ENCODE measurements around the gene MGMT.

The MGMT gene

DNA sequence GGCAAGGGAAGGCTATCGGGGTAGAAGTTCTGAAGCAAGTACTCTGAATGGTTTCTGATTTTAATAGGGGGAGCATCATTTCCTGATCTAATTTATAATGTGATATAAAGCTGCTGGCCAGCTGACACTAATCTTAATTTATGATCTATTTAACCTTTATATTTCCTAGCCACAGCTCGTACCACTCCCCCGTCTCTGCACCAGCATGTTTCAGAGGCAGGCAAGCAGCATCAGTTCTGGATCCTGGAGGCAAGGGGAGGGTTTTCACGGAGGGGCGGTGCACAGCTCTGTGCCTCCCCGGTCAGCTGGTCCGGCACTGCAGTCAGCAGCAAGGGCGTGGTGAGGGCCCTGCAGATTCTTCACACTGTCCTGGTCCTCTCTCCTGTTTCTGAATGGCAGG lies 30.0 kb downstream of the MGMT start:
- no peak for DNase-seq

DNA sequence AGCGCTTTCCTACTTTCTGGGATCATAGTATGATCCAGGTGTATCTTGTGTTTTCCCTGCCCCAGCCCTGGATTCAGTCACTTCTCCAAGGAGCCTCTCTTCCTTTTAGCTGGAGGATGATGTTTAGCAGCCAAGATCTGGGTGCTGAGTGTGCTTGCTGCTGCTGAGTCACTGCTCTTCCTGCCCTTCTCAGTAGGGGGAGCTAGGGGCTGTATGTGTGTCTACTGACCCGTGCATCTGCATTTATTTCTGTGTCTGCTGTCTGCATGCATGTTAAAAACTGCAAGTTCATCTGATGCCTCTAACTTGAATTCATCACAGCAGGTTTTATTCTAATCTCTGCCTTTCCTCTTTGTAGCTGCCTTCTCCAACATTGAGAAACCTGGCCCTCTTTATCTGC lies 31.6 kb downstream of the MGMT start:
- no peak for DNase-seq

DNA sequence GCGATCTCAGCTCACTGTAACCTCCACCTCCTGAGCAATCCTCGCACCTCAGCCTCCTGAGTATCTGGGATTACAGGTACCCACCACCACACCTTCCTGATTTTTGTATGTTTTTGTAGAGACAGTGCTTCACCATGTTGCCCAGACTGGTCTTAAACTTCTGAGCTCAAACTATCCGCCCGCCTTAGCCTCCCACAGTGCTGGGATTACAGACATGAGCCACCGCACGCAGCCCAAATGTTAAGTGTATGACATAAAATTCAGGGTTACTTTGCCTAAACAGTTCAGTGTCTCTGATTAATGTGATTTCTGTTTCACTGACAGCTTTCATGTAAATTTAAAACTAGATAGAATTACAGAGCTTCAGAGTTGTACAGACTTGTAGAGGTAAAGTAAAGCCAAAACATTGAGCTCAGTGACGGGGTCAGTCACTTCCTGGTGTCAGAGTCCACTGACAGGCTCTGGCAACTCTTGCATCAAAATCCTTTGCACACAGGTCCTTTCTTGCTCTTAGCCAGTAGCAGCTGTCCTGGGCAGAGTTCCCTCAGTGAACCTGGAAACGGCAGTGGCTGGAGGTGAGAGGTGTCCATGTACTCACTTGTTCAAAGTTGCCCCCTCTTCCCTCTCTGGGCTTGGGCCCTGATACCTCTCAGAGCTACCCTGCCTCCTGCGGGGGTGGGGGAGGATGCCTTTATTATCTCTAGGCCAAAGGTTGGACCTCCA lies 33.7 kb downstream of the MGMT start:
- no peak for DNase-seq

DNA sequence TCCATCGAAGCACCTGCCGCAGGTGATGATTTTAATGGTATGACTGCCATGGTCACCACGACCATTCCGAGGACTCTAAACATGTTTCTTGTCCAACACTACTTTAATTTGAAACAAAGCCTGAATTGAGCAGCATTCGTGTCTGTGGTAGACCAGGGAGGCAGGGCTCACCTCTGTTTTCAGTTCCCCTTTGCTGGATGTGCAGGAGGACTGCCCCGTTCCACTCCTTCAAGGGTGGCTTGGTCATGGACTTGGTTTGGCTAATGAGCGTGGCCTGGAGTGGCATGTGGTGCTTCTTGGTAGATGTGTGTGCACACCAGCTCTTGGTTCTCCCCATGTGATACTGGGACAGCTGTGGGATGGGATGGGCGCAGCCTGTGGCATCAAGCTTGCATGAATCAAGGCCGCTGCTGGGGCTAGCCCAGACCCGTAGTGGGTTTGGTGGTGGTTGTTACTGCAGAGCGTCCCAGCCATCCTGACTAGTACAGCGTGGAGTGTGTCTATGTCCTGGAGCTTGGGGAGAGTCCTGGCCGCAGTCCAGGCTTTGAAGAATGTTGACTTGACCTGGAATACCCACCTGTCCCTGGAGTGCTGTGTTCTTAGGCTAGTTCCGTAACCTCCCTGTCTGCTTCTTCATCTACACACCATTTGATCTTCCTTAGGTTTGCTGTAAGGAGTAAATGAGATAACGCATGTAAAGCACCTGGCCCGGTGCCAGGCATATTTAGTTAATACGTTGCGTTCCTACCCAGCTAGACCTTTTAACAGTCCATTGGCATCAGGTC lies 34.8 kb downstream of the MGMT start:
- no peak for DNase-seq

DNA sequence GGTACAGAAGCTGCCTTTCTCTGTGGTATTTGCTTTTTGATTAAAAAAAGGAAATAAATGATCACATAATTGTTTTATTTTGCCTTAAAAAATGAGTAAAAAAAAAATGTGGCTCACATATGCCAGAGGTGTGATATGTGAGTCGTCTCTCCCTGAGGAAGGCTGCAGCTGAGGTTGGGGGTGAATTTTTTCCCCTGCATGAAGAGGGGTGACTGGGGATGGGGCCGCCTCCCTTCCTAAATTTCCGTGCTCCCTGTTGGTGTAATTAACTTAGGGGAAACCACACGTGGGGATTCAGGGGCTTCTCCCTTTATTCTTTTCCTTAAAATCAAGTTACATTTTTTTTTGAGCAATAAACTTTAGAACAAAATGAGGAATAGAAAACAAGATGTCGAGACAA lies 35.4 kb downstream of the MGMT start:
- DNase-seq: no peak

DNA sequence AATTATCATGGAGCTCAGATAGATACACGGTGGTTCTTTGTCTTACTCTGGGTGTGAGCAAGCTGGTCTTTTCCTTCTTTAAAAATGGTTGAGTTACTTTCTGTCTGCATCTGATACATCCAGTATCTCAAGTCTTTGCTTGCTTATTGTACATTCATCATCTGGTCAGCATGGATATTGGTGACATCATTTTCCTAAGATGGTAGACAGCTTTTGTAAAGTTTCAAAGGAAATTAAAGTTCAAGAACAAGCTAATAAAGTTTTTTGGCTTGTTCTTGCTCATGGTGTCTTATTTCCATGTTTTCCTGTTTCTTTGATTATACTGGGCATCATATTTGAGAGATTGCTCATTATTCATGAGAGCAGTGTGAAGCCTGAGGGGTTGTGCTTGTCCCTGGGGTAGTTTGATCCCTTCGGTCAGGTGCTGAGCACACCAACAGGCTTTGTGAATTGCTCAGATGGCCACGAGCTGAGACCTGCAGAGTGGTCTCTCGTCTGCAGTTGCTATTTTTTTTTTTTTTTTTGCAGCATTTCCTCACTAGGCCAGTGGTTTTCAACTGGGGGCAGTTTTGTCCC lies 38.5 kb downstream of the MGMT start:
- DNase-seq: no peak

DNA sequence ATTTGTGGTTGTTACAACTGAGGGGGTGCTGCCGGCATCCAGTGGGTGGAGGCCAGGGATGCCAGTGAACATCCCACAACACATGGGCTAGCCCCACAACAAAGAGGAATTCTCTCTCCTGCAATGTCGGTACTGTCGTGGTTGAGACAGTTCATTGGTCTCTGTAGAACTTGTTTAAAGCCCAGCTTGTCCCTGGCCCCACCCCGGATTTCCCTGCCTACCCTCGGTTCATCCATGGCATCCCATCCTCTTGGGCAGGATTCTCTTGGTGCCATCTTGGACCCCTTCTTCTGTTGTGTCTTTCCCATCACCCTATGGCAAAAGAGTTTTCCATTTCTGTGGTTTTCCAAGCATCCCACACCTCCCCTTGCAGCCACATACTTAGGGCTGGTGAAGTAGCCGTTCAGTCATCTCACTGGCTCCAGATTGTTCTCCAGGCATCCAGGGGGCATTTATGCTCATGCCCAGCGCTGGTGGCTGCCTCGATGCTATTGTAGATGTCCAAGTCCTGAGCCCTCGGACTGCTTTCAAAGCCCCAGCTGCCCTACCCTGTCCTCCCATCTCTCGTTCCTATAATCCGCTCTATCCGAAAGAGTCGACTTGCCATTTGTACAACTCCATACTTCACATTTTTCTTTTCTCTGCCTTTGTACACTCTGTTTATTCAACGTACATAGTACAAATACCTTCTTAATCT lies 39.2 kb downstream of the MGMT start:
- no peak for DNase-seq

DNA sequence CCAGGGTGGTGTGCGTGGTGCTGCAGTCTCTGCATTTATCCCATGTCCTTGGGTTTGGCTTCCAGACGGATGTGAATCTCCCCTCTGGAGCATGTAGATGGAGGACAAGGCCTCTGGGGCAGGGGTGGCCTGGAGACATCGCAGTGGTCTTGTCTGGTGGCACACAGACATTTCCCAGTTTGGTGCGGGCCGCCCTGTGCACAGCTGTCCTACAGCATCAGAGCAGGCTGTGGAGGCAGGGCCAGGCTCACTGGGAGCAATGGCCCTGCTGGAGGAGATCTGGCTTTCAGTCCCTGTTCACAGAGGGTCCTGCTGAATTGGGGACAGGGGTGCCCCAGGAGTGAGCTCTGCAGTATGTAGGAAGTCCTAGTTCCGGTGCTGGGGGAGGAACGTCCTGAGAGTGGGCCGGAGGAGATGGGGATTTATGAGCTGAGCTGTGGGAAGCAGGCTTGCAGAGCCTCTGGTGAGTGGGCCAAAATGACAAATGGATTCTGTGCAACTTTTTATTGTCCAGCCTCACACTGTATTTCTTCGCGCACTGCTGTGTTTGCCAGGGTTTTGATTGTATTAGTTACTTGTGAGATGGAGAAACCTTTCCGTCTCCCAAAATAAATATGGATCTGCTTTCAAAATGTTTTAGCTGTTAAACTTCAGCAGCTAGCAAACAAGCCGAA lies 40.3 kb downstream of the MGMT start:
- no peak for DNase-seq

DNA sequence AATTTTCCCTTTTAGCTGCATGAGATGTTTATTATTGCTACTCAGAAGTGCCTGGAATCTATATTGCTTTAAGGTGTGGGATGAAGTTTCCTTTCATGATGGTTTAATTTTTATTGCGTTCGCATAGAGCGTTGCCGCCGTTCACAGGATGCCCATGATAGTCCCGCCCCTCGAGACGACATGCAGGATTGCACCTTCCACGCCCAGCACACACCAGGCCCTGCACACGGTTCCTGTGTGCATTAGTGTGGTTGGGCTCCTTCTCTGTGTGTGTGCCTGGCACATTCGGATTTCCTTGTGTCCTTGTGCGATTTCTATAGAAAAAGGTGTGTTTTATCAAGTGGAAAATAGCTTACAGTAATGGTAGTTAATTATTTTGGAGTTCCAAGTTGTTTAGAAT lies 42.1 kb downstream of the MGMT start:
- DNase-seq: no peak

DNA sequence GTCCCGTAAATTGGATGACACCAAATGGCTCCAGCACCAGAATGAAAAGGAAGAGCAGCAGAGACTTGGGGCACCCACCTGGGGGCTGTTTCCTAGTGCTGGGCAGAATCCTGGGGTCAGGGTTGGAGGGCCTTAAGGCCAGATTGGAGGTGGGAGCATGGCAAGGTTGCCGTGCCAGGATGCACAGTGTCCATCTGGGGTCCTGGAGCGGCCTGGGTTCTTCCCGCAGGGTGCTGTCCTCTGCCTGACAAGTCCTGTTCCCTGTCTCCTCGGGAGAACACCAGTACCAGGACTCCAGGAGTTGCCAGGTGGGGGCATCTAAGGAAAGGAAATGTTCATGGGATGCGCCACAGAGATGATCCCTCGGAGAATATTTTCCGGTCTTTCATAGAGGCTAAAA lies 42.8 kb downstream of the MGMT start:
- DNase-seq: no peak

DNA sequence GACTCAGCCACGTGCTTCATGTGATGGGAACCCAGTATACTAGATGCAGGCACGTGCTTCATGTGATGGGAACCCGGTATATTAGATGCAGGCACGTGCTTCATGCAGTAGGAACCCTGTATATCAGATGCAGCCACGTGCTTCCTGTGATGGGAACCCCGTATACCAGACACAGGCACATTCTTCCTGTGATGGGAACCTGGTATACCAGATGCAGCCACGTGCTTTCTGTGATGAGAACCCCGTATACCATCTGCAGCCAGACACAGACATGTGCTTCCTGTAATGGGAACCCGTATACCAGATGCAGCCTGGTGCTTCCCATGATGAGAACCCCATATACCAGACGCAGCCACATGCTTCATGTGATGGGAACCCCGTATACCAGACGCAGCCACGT lies 44.0 kb downstream of the MGMT start:
- DNase-seq: no peak

DNA sequence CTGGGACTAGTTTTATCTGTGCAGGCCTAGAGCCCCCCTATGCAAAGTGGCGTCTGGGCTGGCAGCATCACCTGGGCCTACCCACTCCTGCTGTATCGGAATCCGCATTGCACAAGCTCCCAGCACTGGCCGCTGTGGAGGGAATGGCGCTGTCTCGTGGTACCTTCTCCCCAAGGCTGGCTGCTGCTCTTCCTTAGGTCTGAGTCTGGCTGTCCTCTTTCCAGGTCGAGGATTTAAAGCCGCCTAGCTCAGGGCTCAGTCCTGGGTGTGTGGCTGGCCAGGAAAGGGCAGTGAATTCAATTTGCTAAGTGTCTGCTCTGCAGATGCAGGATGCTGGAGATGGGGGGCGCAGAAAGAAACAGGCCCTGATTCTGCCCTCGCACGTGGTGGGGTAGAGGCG lies 44.7 kb downstream of the MGMT start:
- DNase-seq: no peak

DNA sequence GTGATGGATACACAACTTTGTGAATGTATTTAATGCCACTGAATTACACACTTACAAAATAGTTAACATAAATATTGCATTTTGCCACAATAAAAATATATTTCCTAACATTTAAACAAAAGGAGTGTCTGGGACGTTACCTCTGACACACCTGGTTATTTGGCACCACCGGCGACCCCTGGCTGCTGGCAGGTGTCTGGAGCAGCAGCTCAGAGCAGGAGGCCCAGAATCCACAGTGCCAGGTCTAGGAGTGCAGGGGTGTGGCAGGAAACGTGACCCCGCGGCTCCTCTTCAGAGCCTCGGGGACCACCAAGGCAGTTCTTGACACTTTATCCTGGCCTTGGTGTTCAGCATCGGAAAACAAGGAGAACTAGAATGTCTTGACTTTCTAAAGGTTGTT lies 46.3 kb downstream of the MGMT start:
- no peak for DNase-seq

DNA sequence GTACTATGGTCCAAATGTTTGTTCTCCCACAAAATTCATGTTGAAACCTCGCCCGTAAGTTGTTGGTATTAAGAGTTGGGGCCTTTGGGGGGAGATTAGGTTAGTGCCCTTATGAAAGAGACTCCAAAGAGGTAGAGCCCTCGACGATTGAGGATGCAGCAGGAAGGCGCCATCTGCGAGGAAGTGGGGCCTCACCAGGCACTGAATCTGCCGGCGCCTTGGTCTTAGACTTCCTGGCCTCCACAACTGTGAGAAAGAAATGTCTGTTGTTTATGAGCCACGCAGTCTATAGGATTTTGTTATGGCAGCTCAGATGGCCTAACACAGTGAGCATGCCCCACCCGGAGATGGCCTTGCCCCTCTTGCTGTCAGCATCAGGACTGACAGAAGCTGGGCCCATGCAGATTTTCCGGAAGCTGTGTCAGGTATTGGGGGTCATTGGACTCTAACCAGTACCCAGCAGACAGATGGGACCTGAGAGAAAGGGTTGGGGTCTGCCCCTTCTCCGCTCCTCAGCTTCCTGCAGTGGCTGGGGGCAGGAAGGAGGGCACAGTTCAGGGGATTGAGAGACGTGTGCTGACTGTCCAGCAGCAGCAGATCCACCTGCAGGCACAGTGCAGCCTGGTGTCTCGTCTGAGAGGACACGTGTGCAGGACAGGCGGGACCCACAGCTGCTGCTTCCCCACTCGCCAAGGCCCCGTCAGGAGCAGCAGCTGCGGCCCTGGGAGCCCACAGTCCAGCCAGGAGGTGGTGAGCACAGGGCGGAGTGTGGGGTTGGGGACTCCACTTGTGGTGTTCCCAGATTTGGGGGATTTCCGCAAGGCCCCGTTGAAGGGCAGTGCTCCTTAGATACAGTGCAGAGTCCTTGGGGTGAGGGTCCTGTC lies 47.8 kb downstream of the MGMT start:
- no peak for DNase-seq

DNA sequence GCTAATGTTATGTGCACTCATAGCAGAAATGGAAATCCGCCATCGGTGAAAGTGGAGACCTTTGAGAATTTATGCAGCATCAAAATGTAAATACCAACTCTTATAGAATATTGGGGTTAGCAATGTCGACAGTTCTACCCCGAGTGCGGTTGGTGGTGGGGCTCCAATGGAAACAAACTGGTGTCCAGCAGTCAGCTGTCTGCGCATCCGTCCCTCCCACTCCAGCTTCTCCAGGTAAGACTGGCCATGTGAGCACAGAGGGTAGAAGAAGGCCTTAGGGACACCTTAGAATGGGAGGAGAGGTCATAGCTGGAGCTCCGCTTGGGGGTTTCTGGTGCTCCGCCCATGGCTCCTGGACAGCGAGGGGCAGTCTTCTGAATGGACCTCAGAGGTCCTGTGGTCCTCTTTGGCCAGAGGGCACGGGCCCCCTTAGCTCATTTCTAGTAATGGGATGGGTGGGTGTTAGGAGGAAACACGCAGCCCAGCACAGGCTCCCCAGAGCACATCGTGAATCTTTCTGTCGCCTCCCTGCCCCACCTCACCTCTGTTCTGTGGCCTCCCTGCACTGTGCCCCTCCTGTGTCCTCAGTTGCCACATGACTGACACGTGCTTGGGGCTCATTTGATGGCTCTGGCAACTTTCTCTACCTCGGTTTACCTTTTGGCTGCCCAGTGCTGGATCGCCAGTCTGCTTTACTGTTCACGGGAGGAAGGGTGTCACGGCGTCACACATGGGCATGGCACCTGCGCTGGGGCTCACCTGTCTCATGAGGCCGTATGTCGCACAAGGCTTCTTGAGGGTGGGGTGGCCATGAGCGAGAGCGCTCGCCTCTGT lies 50.0 kb downstream of the MGMT start:
- DNase-seq: no peak

DNA sequence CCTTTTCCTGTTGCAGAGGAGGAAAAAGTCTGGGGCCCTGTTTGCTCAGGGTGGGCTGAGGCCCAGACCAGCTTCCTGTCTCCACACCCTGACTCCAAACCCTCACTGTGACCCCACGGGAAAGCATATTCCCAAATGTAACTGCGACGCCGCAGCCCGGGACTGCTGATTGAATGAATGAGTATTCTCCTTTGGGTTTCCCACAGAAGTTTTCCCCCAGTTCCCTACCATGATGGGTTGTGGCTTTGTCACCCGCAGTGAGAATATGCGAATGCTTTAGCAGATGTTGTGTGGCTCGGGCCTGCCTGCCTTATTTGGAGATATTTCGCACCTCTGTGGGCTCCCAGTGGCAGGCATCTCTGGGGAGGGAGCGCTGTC lies 50.6 kb downstream of the MGMT start:
- no peak for DNase-seq

DNA sequence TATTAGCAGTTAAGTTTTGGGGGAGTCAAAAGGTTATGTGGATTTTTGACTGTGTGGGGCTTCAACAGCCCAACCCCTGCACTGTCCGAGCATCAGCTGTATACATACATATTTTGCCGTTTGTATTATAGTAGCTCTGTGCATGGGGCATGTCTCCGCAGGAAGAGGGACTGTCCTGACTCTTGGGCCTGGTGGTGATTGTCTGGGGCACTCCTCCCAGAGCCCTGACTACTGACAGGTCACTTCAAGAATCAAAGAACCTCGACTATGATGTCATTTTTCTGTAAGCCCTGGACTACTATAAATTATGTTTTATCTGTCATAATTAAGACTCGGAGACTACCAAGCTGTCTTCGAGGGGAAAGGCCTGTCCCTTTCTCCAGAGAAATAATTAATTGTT lies 51.8 kb downstream of the MGMT start:
- DNase-seq: no peak

DNA sequence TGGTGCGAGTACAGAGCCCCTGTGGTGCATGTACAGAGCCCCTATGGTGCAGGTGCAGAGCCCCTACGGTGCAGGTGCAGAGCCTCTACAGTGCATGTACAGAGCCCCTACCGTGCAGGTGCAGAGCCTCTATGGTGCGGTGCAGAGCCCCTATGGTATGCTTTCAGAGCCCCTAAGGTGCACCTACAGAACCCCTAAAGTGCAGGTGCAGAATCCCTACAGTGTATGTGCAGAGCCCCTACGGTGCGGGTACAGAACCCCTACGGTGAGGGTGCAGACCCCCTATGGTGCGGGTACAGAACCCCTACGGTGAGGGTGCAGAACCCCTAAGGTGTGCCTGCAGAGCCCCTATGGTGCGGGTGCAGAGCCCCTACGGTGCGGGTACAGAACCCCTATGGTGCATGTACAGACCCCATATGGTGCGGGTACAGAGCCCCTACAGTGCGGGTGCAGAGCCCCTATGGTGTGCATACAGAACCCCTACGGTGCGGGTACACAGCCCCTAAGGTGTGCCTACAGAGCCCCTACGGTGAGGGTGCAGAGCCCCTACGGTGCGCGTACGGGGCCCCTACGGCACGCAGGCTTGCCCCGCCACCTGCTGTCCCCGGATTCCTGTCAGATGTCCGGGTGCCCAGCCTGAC lies 53.5 kb downstream of the MGMT start:
- no peak for DNase-seq

DNA sequence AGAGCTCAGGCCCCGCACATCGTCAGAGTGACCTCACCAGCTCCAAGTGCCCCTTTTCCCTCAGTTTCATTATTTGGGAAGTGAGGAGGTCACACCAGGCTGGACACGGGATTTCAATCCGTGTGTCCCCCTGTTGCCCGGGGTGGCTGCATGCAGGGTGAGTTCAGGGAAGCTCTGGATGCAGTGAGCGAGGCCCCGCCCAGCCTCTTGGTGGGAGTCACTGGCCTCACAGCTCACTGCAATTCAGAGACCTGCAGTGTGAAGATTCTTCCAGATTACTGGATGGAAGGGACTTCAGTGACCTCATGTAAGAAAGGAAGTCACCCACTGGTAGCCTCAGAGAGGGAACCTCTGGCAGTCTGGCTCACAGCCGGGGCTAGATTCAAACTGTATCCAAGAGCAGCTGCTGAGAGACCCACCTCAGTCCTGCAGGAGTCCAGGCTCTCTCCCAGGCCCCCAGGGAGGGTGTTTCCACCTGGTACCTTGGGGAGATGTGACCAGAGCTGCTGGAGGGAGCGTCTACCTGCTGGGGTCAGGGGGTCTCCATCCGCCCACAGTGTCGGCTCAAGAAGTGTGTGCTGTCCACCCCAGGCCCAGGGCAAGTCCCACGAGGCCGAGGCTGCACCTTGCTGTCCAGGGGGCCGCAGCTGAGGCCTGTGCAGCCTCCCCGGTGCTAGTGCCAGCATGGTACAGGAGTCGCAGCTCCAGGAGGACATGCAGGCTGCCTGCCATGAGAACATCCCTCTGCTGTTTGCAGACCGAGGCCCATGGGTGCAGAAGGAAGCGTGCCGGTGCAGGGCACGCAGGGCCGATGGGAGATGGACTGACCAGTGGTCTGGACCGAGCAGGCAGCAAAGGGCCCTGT lies 54.4 kb downstream of the MGMT start:
- no peak for DNase-seq

Data from NCI-H510A (cell line).